HG02642 (cell line): ENCODE results near the gene NTM.
"Not testable (repeated sequence)": the region's sequence is repeated elsewhere in the genome, so short reads cannot be mapped to it uniquely, and the experiment has no call there.

Experiments used
- ATAC-seq: cut with Tn5 transposase; IDR thresholded peaks from one replicate; pipeline ENCODE4 v1.9.1; 2021; ENCODE audit warnings: mild to moderate bottlenecking; ENCODE audit not compliant: unreplicated experiment, poor library complexity

NTM gene

DNA sequence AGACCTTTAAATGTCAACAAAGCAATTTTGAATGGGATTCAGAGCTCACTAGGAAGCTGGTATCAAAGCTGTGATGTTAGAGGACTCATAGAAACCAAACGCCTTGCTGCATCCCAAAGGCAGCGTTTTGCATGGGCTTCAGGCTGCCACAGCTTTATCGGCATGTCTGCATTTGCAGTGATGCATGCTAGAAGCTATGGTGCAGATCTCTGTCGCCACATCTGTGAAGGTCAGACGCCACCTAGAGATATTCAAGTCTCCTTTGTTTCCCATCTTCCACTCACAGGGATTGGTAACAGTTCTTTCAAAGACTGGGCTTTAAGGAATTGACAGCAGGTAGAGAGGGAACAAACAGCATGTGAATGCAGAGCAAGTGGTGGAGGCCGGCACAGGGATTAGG, 47.8 kb downstream of the NTM start:
- ATAC-seq = no peak

DNA sequence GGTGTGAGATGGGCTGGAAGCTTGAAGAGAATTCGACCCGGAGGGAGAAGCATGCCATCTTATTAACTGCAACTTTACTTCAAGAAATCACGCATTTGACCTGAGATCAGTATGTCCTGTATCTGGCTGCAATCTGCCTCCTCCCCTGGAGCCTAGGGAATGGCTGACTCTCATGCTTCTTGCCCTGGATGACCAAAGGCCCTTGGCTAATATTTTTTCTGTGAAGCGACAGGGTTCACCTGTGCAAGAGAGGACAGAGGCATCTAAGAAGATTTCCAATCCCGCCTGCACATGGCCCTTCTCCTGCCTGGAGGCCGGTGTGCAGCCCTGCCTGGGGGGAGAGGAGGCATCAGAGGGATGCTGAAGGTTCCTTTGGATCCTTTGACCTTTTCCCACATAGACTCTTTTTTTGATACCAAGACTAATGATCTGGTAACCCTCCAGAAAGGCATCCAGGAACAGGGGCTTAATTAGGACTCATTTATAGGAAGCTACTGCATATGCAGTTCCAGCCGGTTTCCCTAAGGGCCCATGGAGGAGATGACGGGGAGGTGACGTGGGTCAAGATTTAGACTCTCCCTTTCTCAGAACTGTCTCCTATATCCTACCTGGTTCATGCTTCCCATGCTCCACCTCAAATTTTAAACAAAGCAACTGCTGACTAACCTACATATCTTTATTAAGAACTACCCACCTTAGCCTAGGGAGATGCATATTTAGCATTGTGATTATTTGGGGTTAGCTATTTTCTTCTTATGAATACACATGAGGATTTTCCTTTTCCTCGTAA, 50.8 kb downstream of the NTM start:
- no peak for ATAC-seq

DNA sequence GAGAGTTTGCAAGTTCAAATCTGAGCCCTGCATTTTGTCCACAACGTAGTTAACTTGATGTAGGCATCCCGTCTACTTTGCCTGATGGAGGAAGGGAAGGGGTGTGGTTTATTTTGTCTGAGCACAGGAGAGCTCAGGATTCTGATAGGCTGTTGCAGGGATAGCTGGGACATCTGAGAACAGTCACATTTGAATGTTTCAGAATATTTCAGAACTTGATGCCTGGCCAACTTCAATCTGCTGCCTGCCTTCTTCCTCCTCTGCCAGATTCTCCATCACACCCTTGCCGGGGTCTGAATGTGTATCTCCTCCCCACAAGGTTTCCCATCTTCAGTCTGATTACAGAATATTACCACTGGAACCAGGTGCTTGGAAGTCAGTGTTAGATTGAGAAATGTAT, 51.6 kb downstream of the NTM start:
- ATAC-seq = no peak

DNA sequence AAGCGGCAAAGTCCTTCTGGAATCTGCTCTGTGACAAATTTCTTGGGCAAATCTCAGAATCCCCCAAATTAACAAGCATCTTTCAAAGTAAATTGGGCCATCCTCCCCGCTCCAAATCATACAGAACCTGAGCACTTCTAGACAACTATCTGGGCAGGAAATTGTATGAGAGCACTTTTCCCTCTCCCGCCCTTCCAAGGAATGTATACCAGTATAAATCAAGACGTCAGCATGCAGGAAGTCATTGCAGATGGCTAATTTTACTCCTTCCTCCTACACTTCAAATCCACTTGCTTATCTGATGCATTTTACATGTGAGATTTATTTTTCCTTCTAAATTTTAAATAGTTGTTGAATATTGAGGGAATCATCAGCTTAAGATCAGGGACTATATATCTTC, 52.1 kb downstream of the NTM start:
- ATAC-seq = no peak

DNA sequence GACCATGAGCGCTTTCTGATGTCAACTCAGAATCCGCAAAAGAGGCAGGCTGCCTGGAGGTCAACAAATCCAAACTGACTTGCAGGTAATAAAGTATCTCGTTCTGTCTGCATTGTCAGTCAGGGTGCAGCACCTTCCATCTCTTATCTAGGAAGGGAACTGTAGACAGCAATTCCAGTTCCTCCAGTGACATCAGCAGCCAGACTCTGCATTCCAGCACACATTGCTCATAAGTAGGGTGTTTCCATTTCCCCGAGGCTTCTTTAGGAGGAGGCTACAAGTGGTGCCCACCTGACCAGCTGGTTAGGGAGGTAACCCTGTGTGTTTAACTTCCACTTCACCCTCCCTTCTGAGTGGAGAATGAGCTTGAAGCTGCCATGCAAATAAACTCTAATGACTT, 53.3 kb downstream of the NTM start:
- no peak for ATAC-seq

DNA sequence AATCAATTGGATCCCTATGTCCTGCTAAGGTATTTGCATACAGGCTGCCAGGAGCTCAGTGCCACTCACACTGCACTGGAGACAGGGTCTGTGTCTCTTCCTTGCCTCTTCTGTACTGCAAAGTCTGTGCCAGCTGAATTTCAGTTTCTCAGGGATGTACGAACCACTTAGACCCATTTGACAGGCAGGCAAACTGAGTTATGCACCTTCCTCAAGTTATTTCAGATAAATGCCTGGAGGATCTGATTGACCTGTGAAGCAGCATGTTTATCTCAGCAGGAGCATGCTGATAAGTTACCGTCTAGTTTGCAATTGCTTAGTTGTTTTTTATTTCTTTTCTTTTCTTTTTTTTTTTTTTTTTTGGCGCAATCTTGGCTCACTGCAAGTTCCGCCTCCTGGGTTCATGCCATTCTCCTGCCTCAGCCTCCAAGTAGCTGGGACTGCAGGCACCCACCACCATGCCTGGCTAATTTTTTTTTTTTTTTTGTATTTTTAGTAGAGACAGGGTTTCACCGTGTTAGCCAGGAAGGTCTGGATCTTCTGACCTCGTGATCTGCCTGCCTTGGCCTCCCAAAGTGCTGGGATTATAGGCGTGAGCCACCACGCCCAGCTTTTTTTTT, 54.0 kb downstream of the NTM start:
- not testable (repeated sequence) for ATAC-seq

DNA sequence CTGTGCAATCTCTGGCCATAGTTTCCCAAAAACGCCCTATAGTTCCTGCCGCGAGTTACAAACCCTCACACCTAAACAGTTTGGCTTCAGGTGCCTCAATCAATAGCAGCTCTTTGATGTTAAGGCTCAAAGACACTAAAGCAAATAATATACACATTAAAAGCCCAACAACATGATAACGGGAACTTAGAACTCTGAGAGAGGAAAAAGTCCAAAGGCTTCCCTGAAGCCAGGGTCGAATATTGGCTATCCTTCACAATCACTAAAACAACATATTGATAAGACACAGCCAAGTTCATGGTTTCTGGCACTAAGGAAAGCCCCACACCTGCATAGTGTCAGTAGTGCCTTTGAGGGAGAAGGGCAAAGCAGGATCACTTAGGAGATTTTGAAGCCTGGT, 54.9 kb downstream of the NTM start:
- ATAC-seq = no peak

DNA sequence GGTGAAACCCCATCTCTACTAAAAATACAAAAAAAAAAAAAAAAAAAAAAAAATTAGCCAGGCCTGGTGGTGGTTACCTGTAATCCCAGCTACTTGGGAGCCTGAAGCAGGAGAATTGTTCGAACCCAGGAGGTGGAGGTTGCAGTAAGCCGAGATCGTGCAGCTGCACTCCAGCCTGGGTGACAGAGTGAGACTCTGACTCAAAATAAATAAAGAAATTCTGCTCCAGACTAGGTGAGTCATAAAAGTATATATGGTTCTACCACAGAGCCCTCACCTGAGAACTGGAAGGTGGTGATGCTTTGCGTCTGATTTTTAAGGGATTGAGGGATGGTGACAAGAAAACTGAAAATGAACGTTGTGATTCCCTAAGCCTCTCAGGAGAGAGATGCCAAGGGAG, 58.4 kb downstream of the NTM start:
- ATAC-seq = no peak

DNA sequence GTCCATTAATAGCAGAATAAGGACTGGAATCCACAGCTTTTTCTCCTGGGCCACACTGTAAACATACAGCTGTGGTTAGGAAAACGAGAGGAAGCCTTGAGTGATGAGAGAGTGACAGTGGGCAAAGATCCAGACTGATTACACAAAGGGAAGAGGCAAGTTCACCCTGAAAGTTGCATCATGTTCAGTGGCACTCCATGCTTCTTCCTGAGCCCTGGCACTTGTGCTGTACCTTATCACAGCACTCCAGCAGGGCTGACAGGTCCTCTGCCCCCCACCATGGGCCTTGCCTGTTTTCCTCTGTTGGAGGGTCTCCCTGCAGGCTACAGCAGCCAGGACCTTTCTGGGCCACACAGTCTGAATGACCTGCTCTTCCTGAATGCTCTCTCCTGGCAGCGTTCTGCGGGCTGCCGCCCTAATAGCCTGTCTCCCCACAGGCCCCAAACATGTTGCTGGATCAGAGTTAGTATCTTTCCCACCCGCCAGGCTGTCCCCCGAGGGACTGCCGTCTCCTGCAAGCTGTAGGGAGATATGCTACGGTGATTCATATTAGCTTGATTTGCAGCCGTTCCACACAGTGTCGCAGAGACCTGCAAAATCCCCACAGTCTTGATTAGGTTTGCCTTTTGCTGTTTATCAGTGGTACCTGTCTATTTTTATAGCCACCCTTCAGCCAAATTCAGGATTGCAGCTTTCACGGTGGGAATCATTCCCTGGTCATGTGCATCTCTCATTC, 60.2 kb downstream of the NTM start:
- ATAC-seq = no peak

DNA sequence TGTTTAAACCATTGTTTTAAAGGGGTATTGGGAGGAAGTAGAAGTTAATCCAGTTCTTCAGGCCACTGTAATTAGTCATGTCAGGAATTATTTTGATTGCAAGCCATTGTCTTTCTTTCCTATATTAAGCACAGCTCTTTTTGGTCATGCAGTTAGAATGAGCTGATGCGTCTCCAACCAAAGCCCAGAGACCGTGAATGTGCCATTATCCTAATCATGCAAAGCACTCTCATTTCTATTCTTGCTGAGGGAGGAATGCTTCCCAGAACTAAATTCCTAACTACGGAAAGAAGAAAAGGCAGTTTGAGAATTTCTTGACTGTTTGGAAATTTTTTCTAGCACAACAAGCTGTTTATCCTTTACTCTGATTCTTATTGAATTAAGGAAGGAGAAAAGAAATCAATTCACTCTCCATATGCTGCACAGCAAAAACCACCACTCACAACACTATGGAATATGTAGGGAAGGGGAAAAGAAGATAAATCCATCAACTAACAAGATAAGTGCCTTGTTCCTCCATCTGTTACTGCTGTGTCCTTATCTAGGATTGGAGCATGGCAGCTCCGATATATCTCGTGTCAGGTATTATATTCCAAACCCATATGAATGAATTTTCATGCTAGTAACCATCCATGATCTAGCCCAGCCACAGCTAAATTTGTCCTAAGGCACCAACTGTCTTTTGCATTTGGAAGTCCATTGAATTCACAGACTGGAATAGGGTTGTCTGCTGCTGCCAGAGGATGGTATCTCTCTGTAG, 70.8 kb downstream of the NTM start:
- no peak for ATAC-seq

DNA sequence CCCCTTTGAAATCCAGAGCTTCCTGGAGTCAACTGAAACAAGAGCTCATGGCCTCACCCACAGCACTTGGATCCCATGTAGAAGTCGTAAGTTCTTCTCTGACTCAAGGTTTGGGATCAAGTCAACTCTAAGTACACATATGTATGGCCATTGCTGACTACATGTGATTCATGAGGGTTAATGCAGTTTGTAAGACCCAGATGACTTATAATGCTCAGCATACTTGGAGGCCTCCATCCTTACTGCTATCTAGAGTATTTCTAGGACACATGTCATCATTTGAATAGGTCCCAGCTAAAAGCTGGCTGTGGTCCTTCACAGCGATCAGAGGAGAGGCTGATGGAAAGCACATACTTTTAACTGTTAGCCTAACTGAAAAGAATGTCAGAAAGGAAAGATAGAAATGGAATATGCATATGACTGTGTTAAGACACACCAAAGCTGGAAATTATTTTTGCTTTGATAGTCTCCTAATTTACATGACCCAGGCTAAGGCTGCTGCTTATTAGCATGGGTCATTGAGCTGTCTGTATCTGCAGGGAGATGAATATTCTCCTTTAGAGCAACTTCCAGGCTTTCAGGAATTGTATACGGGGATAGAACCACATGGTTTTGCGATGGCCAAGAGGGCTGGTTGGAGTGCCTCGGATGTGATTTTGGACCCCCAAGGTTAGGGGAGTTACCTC, 76.3 kb downstream of the NTM start:
- ATAC-seq = no peak

DNA sequence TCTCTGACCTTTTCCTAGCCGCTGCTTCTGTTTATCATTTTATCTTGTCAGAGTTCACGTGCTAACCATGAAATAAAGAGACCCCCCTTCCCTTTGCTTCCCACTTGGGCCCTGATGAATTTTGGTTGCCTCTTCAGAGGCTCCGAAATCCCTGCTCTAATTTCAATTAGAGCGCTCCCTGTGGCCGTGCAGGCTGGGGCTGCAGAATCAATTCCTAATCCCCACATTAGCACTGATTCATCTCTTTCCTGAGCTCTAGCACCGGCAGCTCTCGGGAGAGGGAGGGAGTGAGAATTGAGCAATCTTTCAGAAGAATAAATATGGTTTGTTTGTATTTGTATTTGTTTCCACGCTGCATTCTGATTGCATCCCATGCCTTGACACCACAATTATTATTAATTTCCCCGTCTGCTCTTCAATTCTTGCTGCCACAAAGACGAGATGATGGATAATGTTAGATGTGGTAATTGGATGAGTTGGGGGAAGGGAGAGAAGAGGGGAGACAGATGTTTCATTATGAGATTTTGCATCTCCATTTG, 76.9 kb downstream of the NTM start:
- ATAC-seq = no peak

DNA sequence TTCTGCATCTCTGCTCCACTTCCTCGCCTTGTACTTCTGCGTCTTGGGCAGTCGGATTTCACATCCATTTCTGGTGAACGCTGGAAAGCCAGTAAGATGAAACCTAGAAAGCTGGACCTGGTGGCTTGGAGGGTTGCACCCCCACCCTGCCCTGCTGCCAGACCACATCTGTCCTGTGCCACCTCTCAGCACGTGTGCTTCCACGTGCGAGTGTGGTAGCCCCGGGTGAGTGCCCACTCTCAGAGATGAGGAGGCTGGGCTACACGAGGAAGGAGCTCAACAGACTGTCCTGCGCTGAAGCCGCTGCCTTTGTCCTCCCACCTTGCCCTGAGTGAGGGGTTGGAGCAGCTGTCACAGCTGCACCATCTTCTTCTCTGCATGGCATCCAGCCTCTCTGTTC, 77.5 kb downstream of the NTM start:
- no peak for ATAC-seq

DNA sequence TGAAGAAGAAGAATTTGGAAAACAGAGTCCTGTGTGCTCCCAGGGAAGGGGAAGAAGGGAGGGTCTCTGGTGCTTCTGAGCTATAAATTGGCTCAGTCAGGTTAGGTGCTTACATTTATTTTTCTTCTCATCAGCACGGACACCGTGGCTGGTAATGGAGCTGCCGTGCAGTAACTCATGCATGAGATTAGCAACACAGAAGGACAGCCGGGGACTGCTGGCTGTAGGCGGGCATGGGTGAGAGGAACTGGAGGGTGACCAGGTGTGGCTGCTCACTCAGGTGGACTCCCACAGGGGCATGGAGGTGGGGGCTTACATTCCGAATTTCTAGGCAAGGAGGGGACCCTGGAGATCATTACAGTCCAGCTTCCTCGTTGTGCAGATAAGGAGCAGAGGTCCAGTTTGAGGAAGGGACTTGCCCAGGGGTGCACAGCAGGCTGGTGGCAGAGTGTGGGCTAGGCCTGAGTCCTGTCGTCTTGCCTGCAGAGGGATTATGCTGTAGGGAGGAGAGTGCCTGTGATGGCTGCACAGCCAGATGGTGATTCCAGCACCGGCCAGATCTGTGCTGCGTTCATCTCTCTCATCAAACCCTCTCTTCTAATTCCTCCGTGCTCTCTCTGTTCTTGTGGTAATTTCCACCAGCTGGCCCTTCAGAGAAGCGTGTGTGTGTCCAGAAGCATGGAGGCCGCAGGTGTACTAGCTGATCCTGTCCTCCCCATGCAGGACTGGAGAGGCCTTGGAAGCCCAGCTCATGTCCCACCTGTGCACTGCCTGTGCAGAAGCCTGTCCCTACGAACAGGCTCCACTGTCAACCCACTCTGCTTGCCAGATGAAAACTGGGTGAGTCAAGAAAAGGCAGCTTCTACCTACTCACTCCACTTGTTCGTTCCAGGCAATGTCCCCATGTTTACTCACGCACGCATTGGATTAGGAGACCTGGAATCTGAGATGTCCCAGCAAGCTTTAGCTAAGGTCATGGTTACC, 78.9 kb downstream of the NTM start:
- no peak for ATAC-seq

DNA sequence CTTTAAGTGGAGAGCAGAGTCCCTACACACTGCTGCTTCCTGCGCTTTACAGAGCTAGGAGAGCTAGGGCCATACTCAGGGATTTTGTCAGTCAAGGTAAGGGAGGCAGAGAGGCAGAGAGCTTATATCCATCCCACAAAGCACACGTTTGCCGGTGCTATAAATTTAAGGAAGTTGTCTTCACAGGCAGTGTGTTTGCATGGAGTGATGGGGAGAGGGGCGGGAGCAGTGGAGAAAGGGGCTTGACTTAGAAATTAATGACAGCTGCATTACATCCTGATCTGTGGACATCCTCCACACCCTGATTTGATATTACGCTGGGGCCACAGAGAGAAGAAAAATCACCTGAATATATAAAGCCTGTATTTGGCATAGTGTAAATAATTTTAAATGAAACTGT, 84.1 kb downstream of the NTM start:
- no peak for ATAC-seq

DNA sequence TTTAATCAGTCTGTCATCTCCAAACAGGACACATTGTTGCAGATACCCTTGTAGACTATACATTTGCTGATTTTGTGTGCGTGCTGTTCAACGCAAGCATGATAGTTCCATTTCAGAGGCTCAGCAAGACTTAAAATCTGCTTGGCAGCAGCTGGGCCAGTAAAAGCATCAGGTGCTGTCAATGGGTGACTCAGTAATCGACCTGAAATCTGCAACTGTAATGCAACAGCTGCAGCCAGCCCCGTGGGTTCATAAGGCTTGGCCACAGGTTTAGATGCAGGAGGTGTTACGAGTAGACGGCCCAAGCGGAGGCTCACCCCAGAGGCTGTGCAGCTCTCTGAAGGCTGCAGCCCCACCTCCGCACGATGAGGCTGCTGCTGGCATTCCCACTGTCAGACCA, 84.6 kb downstream of the NTM start:
- no peak for ATAC-seq

DNA sequence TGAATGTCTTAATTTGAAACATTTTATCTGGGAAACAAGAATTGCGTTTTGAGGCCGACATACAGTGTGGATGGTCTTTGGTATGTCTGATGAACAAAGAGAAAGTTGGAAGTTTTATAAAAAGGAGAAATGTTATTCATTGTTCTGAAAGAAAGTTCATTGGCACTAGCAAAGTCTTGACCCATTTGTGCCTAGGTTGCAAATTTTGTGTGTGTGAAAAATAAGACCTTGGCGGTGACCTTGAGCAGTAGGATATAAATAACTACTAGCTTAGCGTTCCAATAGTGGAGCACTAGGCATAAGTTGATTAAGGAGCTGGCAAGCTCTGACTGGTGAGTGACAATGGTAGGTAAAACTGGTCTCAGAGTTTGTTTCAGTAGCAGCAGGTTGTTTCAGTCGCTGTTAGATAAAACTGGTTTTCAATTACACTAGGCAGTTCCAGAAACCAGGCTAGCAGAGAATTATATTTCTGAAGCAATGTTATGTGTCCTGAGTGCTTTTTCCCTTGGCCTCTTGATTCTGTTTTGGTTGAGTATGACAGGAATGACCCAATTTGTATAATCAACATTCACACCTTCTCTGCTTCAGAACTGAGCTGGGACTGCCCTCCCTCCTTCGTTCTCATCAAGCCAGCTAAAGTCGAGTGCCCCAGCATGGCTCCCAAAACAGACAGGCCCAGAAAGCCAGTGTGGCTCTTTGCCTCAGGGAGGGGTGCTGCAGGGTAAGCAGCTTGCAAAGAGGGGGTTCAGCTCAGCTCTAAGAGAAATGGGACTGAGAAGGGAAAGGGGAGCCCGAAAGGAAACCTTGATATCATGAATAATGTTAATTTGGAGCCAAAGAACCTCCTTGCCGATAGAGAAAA, 85.7 kb downstream of the NTM start:
- no peak for ATAC-seq

DNA sequence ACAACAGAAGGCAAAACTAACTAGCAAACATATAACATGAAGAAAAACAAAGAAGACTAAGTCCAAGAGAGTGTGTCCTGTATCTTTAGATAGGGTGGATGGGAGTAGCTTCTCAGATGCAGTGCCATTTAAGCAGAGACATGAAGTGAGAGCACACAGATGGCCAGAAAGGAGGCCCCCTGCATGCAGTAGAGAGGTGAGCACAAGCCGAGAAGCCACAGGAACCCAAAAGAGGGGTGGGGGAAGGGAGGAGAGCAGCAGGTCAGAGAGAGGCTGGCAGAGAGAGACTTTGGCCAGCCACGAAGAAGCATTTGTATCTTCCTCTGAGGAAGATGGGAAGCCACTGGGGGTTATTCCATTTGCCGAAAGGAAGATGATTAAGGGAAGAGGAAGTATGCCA, 86.7 kb downstream of the NTM start:
- ATAC-seq = no peak
